Neuronal stem cell (in vitro differentiated cells): ENCODE data around the gene BRSK2.

Source experiments
- DNase-seq: peaks from one replicate; pipeline ENCODE4 v3.0.0-alpha.2; 2013; ENCODE audit warnings: low spot score
- H2AFZ ChIP-seq: one replicate; pipeline ENCODE4 v1.6.1; 2013; ENCODE audit warnings: mild to moderate bottlenecking, low read length, inconsistent platforms
- H2AK5ac ChIP-seq: 2 replicates; pipeline ENCODE4 v1.6.1; 2013; ENCODE audit warnings: low read depth, mild to moderate bottlenecking, inconsistent platforms, low read length, moderate library complexity, mixed read lengths
- H2BK120ac ChIP-seq: 2 replicates; pipeline ENCODE4 v1.6.1; 2013; ENCODE audit warnings: low read depth, mild to moderate bottlenecking, inconsistent platforms, low read length, moderate library complexity, mixed read lengths
- H2BK12ac ChIP-seq: one replicate; pipeline ENCODE4 v1.6.1; 2013; ENCODE audit warnings: low read length, inconsistent platforms
- H2BK15ac ChIP-seq: 2 replicates; pipeline ENCODE4 v1.6.1; 2013; ENCODE audit warnings: mild to moderate bottlenecking, low read length, inconsistent platforms, mixed read lengths
- H2BK5ac ChIP-seq: one replicate; pipeline ENCODE4 v1.6.1; 2013; ENCODE audit warnings: inconsistent platforms, mild to moderate bottlenecking, low read length, moderate library complexity
- H3K14ac ChIP-seq: one replicate; pipeline ENCODE4 v1.6.1; 2013; ENCODE audit warnings: low read length, inconsistent platforms
- H3K18ac ChIP-seq: 2 replicates; pipeline ENCODE4 v1.6.1; 2013; ENCODE audit warnings: low read length, inconsistent platforms
- H3K23ac ChIP-seq: 2 replicates; pipeline ENCODE4 v1.6.1; 2013; ENCODE audit warnings: low read depth, mild to moderate bottlenecking, mixed read lengths, low read length, inconsistent platforms; ENCODE audit not compliant: poor library complexity
- H3K27ac ChIP-seq: replicated peaks from 3 replicates; pipeline ENCODE4 v1.5.1; 2013; ENCODE audit warnings: low read length, inconsistent platforms
- H3K27me3 ChIP-seq, 3 experiments: 2 replicates each; pipeline ENCODE4 v1.6.1; 2013; ENCODE audit warnings: low read length in 3 of 3, mild to moderate bottlenecking in 2 of 3, inconsistent platforms in 1 of 3, low read depth in 1 of 3, mixed read lengths in 1 of 3, moderate library complexity in 1 of 3; ENCODE audit not compliant: control insufficient read depth in 3 of 3, insufficient read depth in 3 of 3
- H3K36me3 ChIP-seq, 2 donors: replicated peaks in 1 of 2; 2 replicates each; pipeline ENCODE4 v1.6.1; 2013; ENCODE audit warnings: low read length in 2 of 2; ENCODE audit not compliant: control insufficient read depth in 2 of 2, insufficient read depth in 2 of 2
- H3K4ac ChIP-seq: 2 replicates; pipeline ENCODE4 v1.6.1; 2013; ENCODE audit warnings: inconsistent platforms, mild to moderate bottlenecking, low read length, moderate library complexity
- H3K4me1 ChIP-seq, 2 donors: 1 replicate in 1 of 2; 2 replicates in 1 of 2; pipeline ENCODE4 v1.6.1; 2013; ENCODE audit warnings: low read length in 2 of 2, low read depth in 1 of 2; ENCODE audit not compliant: control insufficient read depth in 2 of 2, insufficient read depth in 1 of 2
- H3K4me2 ChIP-seq: one replicate; pipeline ENCODE4 v1.6.1; 2013; ENCODE audit warnings: mild to moderate bottlenecking, low read length, inconsistent platforms; ENCODE audit not compliant: insufficient read depth, poor library complexity, severe bottlenecking
- H3K4me3 ChIP-seq, 2 donors: 2 replicates each; pipeline ENCODE4 v1.5.1; 2013; ENCODE audit warnings: low read length in 2 of 2, mild to moderate bottlenecking in 2 of 2, inconsistent platforms in 1 of 2, moderate library complexity in 1 of 2
- H3K79me1 ChIP-seq: one replicate; pipeline ENCODE4 v1.6.1; 2013; ENCODE audit warnings: low read depth, mild to moderate bottlenecking, inconsistent platforms, low read length, moderate library complexity
- H3K9ac ChIP-seq: one replicate; pipeline ENCODE4 v1.6.1; 2013; ENCODE audit warnings: mild to moderate bottlenecking, low read depth, low read length, inconsistent platforms; ENCODE audit not compliant: poor library complexity
- H3K9me3 ChIP-seq, 2 donors: replicated peaks in 1 of 2; 2 replicates each; pipeline versions ENCODE3 to v1.6.1; 2013; ENCODE audit warnings: low read length in 2 of 2, mild to moderate bottlenecking in 2 of 2, inconsistent platforms in 1 of 2, low read depth in 1 of 2, mixed read lengths in 1 of 2, moderate library complexity in 1 of 2; ENCODE audit not compliant: control insufficient read depth in 2 of 2, insufficient read depth in 1 of 2
- H4K8ac ChIP-seq: one replicate; pipeline ENCODE4 v1.6.1; 2013; ENCODE audit warnings: low read depth, mild to moderate bottlenecking, inconsistent platforms, low read length, moderate library complexity
- H4K91ac ChIP-seq: one replicate; pipeline ENCODE4 v1.6.1; 2013; ENCODE audit warnings: low read length, low read depth, mild to moderate bottlenecking, inconsistent platforms; ENCODE audit not compliant: poor library complexity
- WGBS, 2 donors: extraction: QIAGEN DNeasy Blood & Tissue Kit; methylation state at CpG; one replicate each; pipeline ENCODE4 v1.1.7; 2013; ENCODE audit warnings: missing lambda C conversion rate in 2 of 2, mixed read lengths in 1 of 2; ENCODE audit not compliant: insufficient read length in 2 of 2, insufficient replicate concordance in 1 of 2; ENCODE audit errors: extremely low coverage in 2 of 2; 5-methylcytosine and 5-hydroxymethylcytosine counted together

BRSK2 gene

DNA sequence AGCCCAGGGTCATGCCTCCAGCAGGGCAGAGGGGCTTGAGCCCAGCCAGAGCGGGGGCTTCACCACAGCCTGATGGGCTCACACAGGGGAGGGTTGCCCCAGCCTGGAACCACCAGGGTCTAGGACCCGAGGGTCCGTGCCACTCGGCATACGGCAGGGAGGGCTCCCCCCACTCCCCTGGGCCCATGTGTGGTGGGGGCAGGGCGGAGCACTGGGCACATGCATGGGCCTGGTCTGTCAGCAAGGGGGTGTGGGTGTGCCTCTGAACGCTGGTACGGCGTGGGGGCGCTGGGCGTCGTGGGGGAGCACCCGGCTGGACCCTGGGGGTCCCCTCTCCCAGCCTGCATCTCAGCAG, 67.6 kb downstream of the BRSK2 start:
- no peaks in the 10 kb centered on the region for H3K9me3 ChIP-seq
- DNase-seq: no peak
- no peak overlapping the region for H3K4me2 ChIP-seq
- H2BK120ac ChIP-seq: peak overlapping the region; percentile 18
- H2BK12ac ChIP-seq: peak overlapping the region; percentile 10
- H3K4ac ChIP-seq: no peak overlapping the region
- H3K4me1 ChIP-seq: peaks cover 0 to 12% of the 10 kb centered on the region in 2 donors
- H2BK5ac ChIP-seq: peak overlapping the region; percentile 53
- peak overlapping the region; percentile 6 for H3K14ac ChIP-seq
- peaks cover 17 to 53% of the 10 kb centered on the region in 2 donors for H3K36me3 ChIP-seq
- no CpG with 5 or more reads among the region's 13 CpGs for WGBS, 2 donors
- no peaks in the 10 kb centered on the region for H3K27me3 ChIP-seq
- H2AFZ ChIP-seq: no peak overlapping the region
- no peak overlapping the region for H3K18ac ChIP-seq
- no peaks in the 10 kb centered on the region for H3K79me1 ChIP-seq
- H3K9ac ChIP-seq: no peak overlapping the region
- H4K91ac ChIP-seq: no peak overlapping the region
- no peak overlapping the region for H2BK15ac ChIP-seq
- peak overlapping the region; percentile 43 for H4K8ac ChIP-seq
- H3K4me3 ChIP-seq: no peak overlapping the region
- no peak overlapping the region for H3K27ac ChIP-seq
- peak overlapping the region; percentile 91 for H3K23ac ChIP-seq
- H2AK5ac ChIP-seq: peak overlapping the region; percentile 84

DNA sequence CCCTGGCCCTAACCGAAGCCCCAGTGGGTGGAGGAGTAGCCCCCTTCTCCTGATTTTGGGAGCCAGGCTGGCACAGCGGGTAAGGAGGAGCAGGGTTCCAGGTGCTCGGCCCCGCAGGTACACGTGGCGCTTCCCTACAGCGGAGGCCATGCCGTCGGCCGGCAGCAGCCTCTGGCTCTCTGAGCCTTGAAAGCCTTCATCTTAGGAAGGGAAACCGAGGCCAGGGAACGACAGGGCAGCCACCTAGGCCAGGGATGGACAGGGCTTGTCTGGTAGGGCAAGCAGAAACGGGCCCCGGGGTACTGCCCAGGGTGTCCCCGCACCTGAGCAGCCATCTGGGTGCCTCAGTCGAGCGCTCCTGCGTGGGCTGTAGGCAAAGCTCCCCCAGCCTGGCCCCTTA, 68.1 kb downstream of the BRSK2 start:
- H2AFZ ChIP-seq: no peak overlapping the region
- H3K27ac ChIP-seq: no peak overlapping the region
- no peak overlapping the region for H4K8ac ChIP-seq
- no peak overlapping the region for H2BK120ac ChIP-seq
- no peak overlapping the region for H4K91ac ChIP-seq
- peak overlapping the region; percentile 6 for H3K14ac ChIP-seq
- H3K9me3 ChIP-seq: peaks cover 0 to 2% of the 10 kb centered on the region in 2 donors
- no peak for DNase-seq
- H2BK5ac ChIP-seq: peak overlapping the region; percentile 53
- peak overlapping the region; percentile 64 for H3K18ac ChIP-seq
- peak overlapping the region; percentile 44 for H3K9ac ChIP-seq
- H3K23ac ChIP-seq: no peak overlapping the region
- no peaks in the 10 kb centered on the region for H3K27me3 ChIP-seq
- H2BK15ac ChIP-seq: peak overlapping the region; percentile 58
- peaks cover 0 to 12% of the 10 kb centered on the region in 2 donors for H3K4me1 ChIP-seq
- H2AK5ac ChIP-seq: peak overlapping the region; percentile 84
- H3K36me3 ChIP-seq: peaks cover 16 to 53% of the 10 kb centered on the region in 2 donors
- H3K4me2 ChIP-seq: no peak overlapping the region
- no peak overlapping the region for H2BK12ac ChIP-seq
- no peak overlapping the region for H3K4ac ChIP-seq
- no CpG with 5 or more reads among the region's 18 CpGs for WGBS, 2 donors
- no peaks in the 10 kb centered on the region for H3K79me1 ChIP-seq
- no peak overlapping the region for H3K4me3 ChIP-seq

DNA sequence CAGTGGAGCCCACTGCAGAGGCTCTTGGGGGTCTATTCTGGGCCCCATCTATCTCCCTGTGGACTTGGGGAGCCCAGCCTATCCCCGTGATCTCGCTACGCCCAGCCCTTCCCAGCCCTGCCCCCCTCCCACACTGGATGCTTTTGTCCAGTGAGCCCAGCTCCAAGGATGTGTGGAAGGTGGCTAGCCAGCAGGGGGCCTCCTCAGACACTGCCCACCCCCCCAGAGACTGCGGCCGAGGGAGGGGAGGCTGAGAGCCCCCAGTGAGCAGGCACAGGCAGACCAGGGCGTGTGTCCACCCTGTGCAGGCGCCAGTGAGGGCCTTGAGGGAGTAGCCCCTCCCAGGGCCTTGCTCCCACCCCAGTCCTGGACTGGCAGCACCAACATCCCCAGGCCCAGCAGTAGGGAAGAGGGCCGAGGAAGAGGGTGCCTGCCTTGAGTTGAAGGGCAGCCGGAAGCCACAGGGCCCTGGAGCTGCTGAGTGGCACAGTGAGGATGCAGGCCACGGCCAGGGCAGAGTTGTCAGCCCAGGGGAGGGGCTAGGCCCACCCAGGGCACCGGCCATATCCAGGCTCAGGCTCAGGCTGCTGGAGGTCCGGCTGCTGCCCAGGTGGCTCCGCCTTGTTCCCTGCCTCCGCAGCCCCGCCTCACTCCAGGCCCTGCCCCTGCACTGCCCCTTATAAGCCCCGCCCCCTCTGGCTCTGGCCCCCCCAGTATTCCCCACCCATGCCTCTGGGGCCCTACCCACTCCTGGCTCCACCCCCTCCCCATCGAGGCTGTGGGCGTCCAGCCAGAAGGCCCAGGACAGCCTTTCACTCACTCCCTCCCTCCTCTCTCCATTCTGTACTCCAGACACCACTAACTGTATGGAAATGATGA, 68.8 kb downstream of the BRSK2 start:
- no peak overlapping the region for H3K4me2 ChIP-seq
- H3K27me3 ChIP-seq: no peaks in the 10 kb centered on the region
- H3K9me3 ChIP-seq: peaks cover 4 to 5% of the 10 kb centered on the region in 2 donors
- H2BK5ac ChIP-seq: peak overlapping the region; percentile 66
- H3K4ac ChIP-seq: no peak overlapping the region
- peak overlapping the region; percentile 73 for H3K23ac ChIP-seq
- H4K8ac ChIP-seq: no peak overlapping the region
- peak overlapping the region; percentile 4 for H3K9ac ChIP-seq
- no peak overlapping the region for H2AFZ ChIP-seq
- peak overlapping the region; percentile 84 for H2AK5ac ChIP-seq
- no peak overlapping the region for H3K4me3 ChIP-seq
- peak overlapping the region; percentile 87 for H3K18ac ChIP-seq
- H2BK120ac ChIP-seq: no peak overlapping the region
- H2BK15ac ChIP-seq: peak overlapping the region; percentile 58
- H2BK12ac ChIP-seq: no peak overlapping the region
- H4K91ac ChIP-seq: no peak overlapping the region
- H3K4me1 ChIP-seq: peaks cover 0 to 12% of the 10 kb centered on the region in 2 donors
- peak; percentile 35 for DNase-seq
- H3K14ac ChIP-seq: peak overlapping the region; percentile 82
- H3K79me1 ChIP-seq: no peaks in the 10 kb centered on the region
- peak overlapping the region; percentile 17 for H3K27ac ChIP-seq
- no CpG with 5 or more reads among the region's 18 CpGs for WGBS, 2 donors
- H3K36me3 ChIP-seq: peaks cover 20 to 53% of the 10 kb centered on the region in 2 donors

DNA sequence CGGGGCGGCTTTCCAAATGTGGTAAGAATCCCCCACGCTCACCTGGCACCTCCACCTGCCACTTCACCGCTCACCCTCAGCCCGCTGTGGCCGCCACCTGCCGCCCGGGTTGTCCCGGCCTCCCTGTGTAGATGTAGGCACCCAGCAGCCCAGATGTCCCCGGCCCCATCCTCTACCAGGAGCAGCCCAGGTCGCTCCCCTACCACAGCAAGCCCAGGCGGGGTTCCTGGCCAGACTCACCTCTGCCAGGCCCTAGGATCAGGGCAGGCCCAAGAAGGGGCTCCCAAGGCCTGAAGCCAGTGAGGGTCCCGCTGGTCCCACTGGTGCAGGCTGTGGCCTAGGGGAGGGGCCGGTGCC, 69.5 kb downstream of the BRSK2 start:
- H2AFZ ChIP-seq: no peak overlapping the region
- no peak overlapping the region for H3K23ac ChIP-seq
- peaks cover 0 to 12% of the 10 kb centered on the region in 2 donors for H3K4me1 ChIP-seq
- H3K9ac ChIP-seq: peak overlapping the region; percentile 21
- peak overlapping the region; percentile 21 for H2AK5ac ChIP-seq
- no peak overlapping the region for H2BK15ac ChIP-seq
- no CpG with 5 or more reads among the region's 14 CpGs for WGBS, 2 donors
- peak overlapping the region; percentile 82 for H3K14ac ChIP-seq
- no peak overlapping the region for H4K91ac ChIP-seq
- H3K4ac ChIP-seq: no peak overlapping the region
- H3K36me3 ChIP-seq: peaks cover 18 to 48% of the 10 kb centered on the region in 2 donors
- no peak overlapping the region for H3K4me3 ChIP-seq
- no peak overlapping the region for H2BK120ac ChIP-seq
- H3K27ac ChIP-seq: no peak overlapping the region
- no peak overlapping the region for H2BK5ac ChIP-seq
- H4K8ac ChIP-seq: no peak overlapping the region
- no peak overlapping the region for H2BK12ac ChIP-seq
- no peaks in the 10 kb centered on the region for H3K27me3 ChIP-seq
- H3K79me1 ChIP-seq: no peaks in the 10 kb centered on the region
- no peak overlapping the region for H3K4me2 ChIP-seq
- no peak for DNase-seq
- peaks cover 8% of the 10 kb centered on the region in 2 donors for H3K9me3 ChIP-seq
- H3K18ac ChIP-seq: peak overlapping the region; percentile 57
